Ovary (tissue), 9 donors: ENCODE results near the gene COL23A1. TPM values are rescaled to one million over a fixed set of nuclear protein-coding genes. Genes with fewer than 3 reads are reported as not detected.

Experiments used
- DNase-seq, 5 donors: peaks; one replicate each; pipeline ENCODE4 v3.0.0-alpha.2; 2019 to 2020
- H3K27ac ChIP-seq, 2 donors: fragments of 200-600 bp; one replicate each; pipeline versions ENCODE4 v1.5.1 to v1.8.0; 2019 to 2022
- H3K27me3 ChIP-seq: fragments of 200-600 bp; one replicate; pipeline ENCODE4 v1.8.0; 2022
- H3K36me3 ChIP-seq: fragments of 200-600 bp; sonication (generic); one replicate; pipeline ENCODE4 v1.5.1; 2019
- H3K4me1 ChIP-seq: one replicate; pipeline ENCODE4 v1.8.1; 2013; ENCODE audit warnings: mild to moderate bottlenecking, moderate library complexity; ENCODE audit not compliant: insufficient read depth
- H3K4me3 ChIP-seq: fragments of 200-600 bp; sonication (generic); one replicate; pipeline ENCODE4 v1.5.1; 2017
- H3K9me3 ChIP-seq, 2 donors: fragments of 200-600 bp in 1 of 2; sonication (generic) in 1 of 2; one replicate each; pipeline versions ENCODE4 v1.5.1 to v1.8.1; 2013 to 2019; ENCODE audit warnings: mild to moderate bottlenecking in 1 of 2, moderate library complexity in 1 of 2
- CTCF ChIP-seq, 3 donors: fragments of 450-650 bp in 2 of 3; fragments of 200-600 bp in 1 of 3; IDR thresholded peaks; one replicate each; pipeline versions ENCODE4 v1.5.1 to v1.8.0; 2016 to 2022; ENCODE audit warnings: antibody characterized with exemption in 3 of 3, mild to moderate bottlenecking in 1 of 3
- EP300 ChIP-seq: sonication (generic); formaldehyde crosslinking; IDR thresholded peaks from one replicate; pipeline ENCODE4 v1.6.1; 2017; ENCODE audit warnings: antibody characterized with exemption
- POLR2A ChIP-seq: fragments of 450-650 bp; IDR thresholded peaks from one replicate; pipeline ENCODE4 v1.6.1; 2017; ENCODE audit warnings: antibody characterized with exemption, mild to moderate bottlenecking, moderate library complexity
- WGBS, 3 donors: extraction: QIAGEN DNeasy Blood & Tissue Kit in 1 of 3; methylation state at CpG; one replicate each; pipeline versions ENCODE4 v1.1.5 to v1.1.7; 2013 to 2017; 5-methylcytosine and 5-hydroxymethylcytosine counted together
- intact Hi-C, 4 donors: fragments of 100-400 bp; cut with DNase I; formaldehyde crosslinking; loops; one replicate each; pipeline versions ENCODE4 v1.11.0 to v1.15.1; 2022 to 2023
- polyA plus RNA-seq, 2 donors: library from polyadenylated mRNA; stranded (reverse); fragments of 200-250 nt in 1 of 2; fragments of 350-450 nt in 1 of 2; fragmentation: Illumina TruSeq in 1 of 2; extraction: RNeasy Lipid Tissue Mini Kit (QIAGEN cat#74804) in 1 of 2; gene quantifications; one replicate each; pipeline ENCODE4 v1.2.3, GENCODE V29; 2013 to 2014
- total RNA-seq, 7 donors: library from RNA; depleted of rRNA in 2 of 7; stranded (reverse); fragments of >200 nt in 2 of 7; fragmentation: NEBNext Ultra II Directional in 3 of 7; extraction: Animal tissue kit (Norgen Biotek cat#: 25700) in 3 of 7; gene quantifications; one replicate each; pipeline versions ENCODE4 v1.1.0 to v1.2.4, GENCODE V29; 2016 to 2023
- donor health status: DM: no; HTN: no; CAD: no; lungs with moderate emphysema.
- donor health status: DM: no; HTN: no; CAD: no.
- donor health status: Bipolar disorder and iron deficiency.
- donor health status: DM: yes; HTN: yes; CAD: no.
- donor health status: DM: no; HTN: no; CAD: no.
- donor health status: DM: yes; HTN: yes; CAD: no.

COL23A1 gene
- total and polyA plus RNA-seq, 9 donors = 0.13 to 0.92 (median 0.39) TPM; not detected in 1

GRCh38 chr5:178486239-178486641, 104.0 kb downstream of the COL23A1 start:
- DNase-seq = no peak
- H3K4me1 ChIP-seq = peaks cover 1% of the 10 kb centered on the region
- intact Hi-C loops = no loop called here
- H3K36me3 ChIP-seq = no peaks in the 10 kb centered on the region
- no peaks in the 10 kb centered on the region for H3K27me3 ChIP-seq
- H3K27ac ChIP-seq = no peak overlapping the region
- TF ChIP-seq EP300 (no peak), POLR2A (no peak), CTCF (IDR thresholded peaks at IDR 0.05) (no peak)
- no peaks in the 10 kb centered on the region for H3K9me3 ChIP-seq
- no peak overlapping the region for H3K4me3 ChIP-seq
- WGBS, 3 donors = 6 to 13% (median 8%) methylated on average over 17 of the region's 17 CpGs

- Histone ChIP-seq H3K9me3 (no peaks in the 10 kb centered on the region), H3K4me3 (no peak overlapping the region), H3K27me3 (no peaks in the 10 kb centered on the region), H3K27ac (no peak overlapping the region), H3K4me1 (peaks cover 1% of the 10 kb centered on the region), H3K36me3 (no peaks in the 10 kb centered on the region)
- no peak for DNase-seq
- intact Hi-C loops = no loop called here
- TF ChIP-seq POLR2A (no peak), EP300 (no peak), CTCF (IDR thresholded peaks at IDR 0.05) (no peak)
- 28 to 40% (median 32%) methylated on average over 9 of the region's 9 CpGs for WGBS, 3 donors
Measured at GRCh38 chr5:178483620-178484019, 106.6 kb downstream of the COL23A1 start.

- no peak for DNase-seq
- H3K27me3 ChIP-seq = no peaks in the 10 kb centered on the region
- no peak for TF ChIP-seq CTCF (IDR thresholded peaks at IDR 0.05)
- no peak for TF ChIP-seq POLR2A
- TF ChIP-seq EP300 = no peak
- H3K4me3 ChIP-seq = no peak overlapping the region
- no peak overlapping the region for H3K27ac ChIP-seq
- no peaks in the 10 kb centered on the region for H3K9me3 ChIP-seq
- WGBS, 3 donors = 90 to 95% (median 92%) methylated on average over 9 of the region's 9 CpGs
- H3K36me3 ChIP-seq = no peaks in the 10 kb centered on the region
- no peaks in the 10 kb centered on the region for H3K4me1 ChIP-seq
- intact Hi-C loops = no loop called here
Measured at GRCh38 chr5:178479261-178479660, 110.9 kb downstream of the COL23A1 start.

GRCh38 chr5:178478370-178478769, 111.8 kb downstream of the COL23A1 start:
- no peak for DNase-seq
- Histone ChIP-seq H3K27ac (no peak overlapping the region), H3K9me3 (no peaks in the 10 kb centered on the region), H3K4me3 (no peak overlapping the region), H3K27me3 (no peaks in the 10 kb centered on the region), H3K36me3 (no peaks in the 10 kb centered on the region), H3K4me1 (no peaks in the 10 kb centered on the region)
- TF ChIP-seq CTCF (IDR thresholded peaks at IDR 0.05) (no peak), POLR2A (no peak), EP300 (no peak)
- WGBS, 3 donors = 36 to 56% (median 51%) methylated on average over 5 of the region's 5 CpGs
- intact Hi-C loops = no loop called here
